Breast epithelium (tissue), 3 donors: ENCODE measurements around the gene GOLT1A.

Source experiments
- CTCF ChIP-seq, 3 donors: fragments of 450-650 bp; IDR thresholded peaks; one replicate each; pipeline ENCODE4 v1.5.1; 2016 to 2017; ENCODE audit warnings: antibody characterized with exemption in 3 of 3, mild to moderate bottlenecking in 3 of 3, moderate library complexity in 3 of 3
- POLR2A ChIP-seq: fragments of 450-650 bp; IDR thresholded peaks from one replicate; pipeline ENCODE4 v1.6.1; 2016; ENCODE audit warnings: antibody characterized with exemption, mild to moderate bottlenecking, moderate library complexity
- POLR2AphosphoS5 ChIP-seq, 3 donors: sonication (generic); formaldehyde crosslinking; IDR thresholded peaks; one replicate each; pipeline ENCODE4 v1.6.1; 2017; ENCODE audit warnings: antibody characterized with exemption in 3 of 3

GRCh38 chr1:204197068-204197467 is 16.7 kb downstream of the GOLT1A start:
- TF ChIP-seq CTCF (IDR thresholded peaks at IDR 0.05) (no peak), POLR2AphosphoS5 (IDR thresholded peaks at IDR 0.05) (no peak), POLR2A (no peak)
